K562 (cell line): ENCODE results near the gene CHPF. TPM values are rescaled to one million over a fixed set of nuclear protein-coding genes. Genes with fewer than 3 reads are reported as not detected.

Experiments used
- ATAC-seq: fragments of 200-7000 bp; cut with Tn5 transposase; 3 replicates; pipeline ENCODE4 v1.9.1; 2020; ENCODE audit warnings: moderate library complexity
- BruUV-seq: library from RNA; stranded (reverse); fragments of 400-500 nt; replicated peaks from 2 replicates; lab custom pipeline; 2021; lab: Mats Ljungman, UMichigan
- CTCF ChIA-PET: fragments of 300-600 bp; formaldehyde crosslinking; extraction: SDS; loops from one replicate; lab custom pipeline; 2021; ENCODE audit warnings: low intra/inter-chr PET ratio; lab: Yijun Ruan, JAX
- POLR2A ChIA-PET: fragments of 300-600, 350-650 bp; sonication (Branson Sonifier 250); formaldehyde crosslinking; extraction: SDS; loops from one replicate; lab custom pipeline; 2021; ENCODE audit warnings: antibody characterized with exemption, inconsistent platforms; lab: Yijun Ruan, JAX
- DNase-seq, 4 experiments: peaks; one replicate each; pipeline versions ENCODE4 v3.0.0 to v3.0.0-alpha.2; 2011 to 2018; ENCODE audit warnings: low spot score in 3 of 4, mixed read lengths in 3 of 4; ENCODE audit errors: extremely low read depth in 1 of 4
- FAIRE-seq: peaks from 2 replicates; lab custom pipeline; 2011; peaks lifted over from hg19 to GRCh38; lab: Jason Lieb, UNC
- H2AFZ ChIP-seq: 2 replicates; pipeline ENCODE4 v1.6.0; 2011; ENCODE audit warnings: low read depth, low read length, control low read depth, inconsistent platforms
- H3K27ac ChIP-seq: fragments of 200-600 bp; 3 replicates; pipeline ENCODE4 v1.8.0; 2011; ENCODE audit warnings: low read depth, mild to moderate bottlenecking, control low read depth, inconsistent platforms, low read length, moderate library complexity, mixed read lengths; ENCODE audit errors: extremely low read depth
- H3K27me3 ChIP-seq, 2 experiments: fragments of 300-600 bp in 1 of 2; 2 replicates in 1 of 2; 3 replicates in 1 of 2; pipeline versions ENCODE4 v1.6.0 to v1.8.0; 2011; ENCODE audit warnings: inconsistent platforms in 2 of 2, low read length in 2 of 2, mild to moderate bottlenecking in 1 of 2, mixed read lengths in 1 of 2, moderate library complexity in 1 of 2; ENCODE audit not compliant: control insufficient read depth in 2 of 2, insufficient read depth in 2 of 2
- H3K36me3 ChIP-seq: fragments of 300-600 bp; 3 replicates; pipeline ENCODE4 v1.8.0; 2011; ENCODE audit warnings: mild to moderate bottlenecking, low read length, inconsistent platforms; ENCODE audit not compliant: control insufficient read depth, insufficient read depth
- H3K4me1 ChIP-seq, 2 experiments: fragments of 200-600 bp in 1 of 2; replicated peaks in 1 of 2; 2 replicates in 1 of 2; 3 replicates in 1 of 2; pipeline versions ENCODE4 v1.5.1 to v1.8.0; 2011; ENCODE audit warnings: inconsistent platforms in 2 of 2, low read length in 2 of 2, mild to moderate bottlenecking in 1 of 2, mixed read lengths in 1 of 2, moderate library complexity in 1 of 2; ENCODE audit not compliant: control insufficient read depth in 2 of 2, insufficient read depth in 2 of 2
- H3K4me2 ChIP-seq: 2 replicates; pipeline ENCODE4 v1.6.1; 2011; ENCODE audit warnings: low read length, control low read depth, inconsistent platforms, mixed read lengths; ENCODE audit not compliant: insufficient read depth
- H3K4me3 ChIP-seq: fragments of 200-600 bp; sonication (generic), shearing (Covaris generic); 2 replicates; pipeline ENCODE4 v1.5.1; 2016; ENCODE audit warnings: control low read depth, inconsistent platforms
- H3K79me2 ChIP-seq: fragments of 200-600 bp; 3 replicates; pipeline ENCODE4 v1.8.0; 2011; ENCODE audit warnings: low read length, inconsistent platforms; ENCODE audit not compliant: control insufficient read depth, insufficient read depth
- H3K9ac ChIP-seq, 2 experiments: 2 replicates each; pipeline versions ENCODE4 v1.6.0 to v1.6.1; 2011; ENCODE audit warnings: low read depth in 2 of 2, low read length in 2 of 2, control low read depth in 1 of 2, inconsistent platforms in 1 of 2, mild to moderate bottlenecking in 1 of 2, mixed read lengths in 1 of 2; ENCODE audit not compliant: insufficient read depth in 1 of 2
- H3K9me1 ChIP-seq: one replicate; pipeline ENCODE4 v1.6.0; 2011; ENCODE audit warnings: inconsistent platforms, mild to moderate bottlenecking, low read length, moderate library complexity; ENCODE audit not compliant: control insufficient read depth, insufficient read depth
- H3K9me3 ChIP-seq: replicated peaks from 2 replicates; pipeline ENCODE4 v1.5.1; 2011; ENCODE audit warnings: low read depth, low read length, inconsistent platforms; ENCODE audit not compliant: control insufficient read depth, insufficient read depth
- H4K20me1 ChIP-seq: replicated peaks from 2 replicates; pipeline ENCODE4 v1.6.1; 2011; ENCODE audit warnings: low read length, inconsistent platforms, mixed read lengths; ENCODE audit not compliant: control insufficient read depth, insufficient read depth
- FOXJ2 ChIP-seq: fragments of 200-800 bp; sonication (Bioruptor generic); IDR thresholded peaks from 2 replicates; pipeline ENCODE4 v1.6.1; 2016; ENCODE audit warnings: missing genetic modification characterization, missing compliant biosample characterization
- POLR2G ChIP-seq: fragments of 200-400 bp; formaldehyde crosslinking; IDR thresholded peaks from 2 replicates; pipeline ENCODE4 v1.6.1; 2017; ENCODE audit warnings: low read depth, mild to moderate bottlenecking, antibody characterized with exemption, low read length, moderate library complexity
- WGBS: fragments of 100-300 bp; shearing (Covaris generic); methylation state at CpG from one replicate; pipeline ENCODE4 v1.1.6; 2016; ENCODE audit warnings: low coverage, mixed read lengths; ENCODE audit not compliant: insufficient coverage; ENCODE audit errors: missing lambda C conversion rate; 5-methylcytosine and 5-hydroxymethylcytosine counted together
- in situ Hi-C: fragments of 300-500 bp; cut with MboI; formaldehyde crosslinking; loops from 4 replicates; pipeline ENCODE4 v1.15.0; 2018; ENCODE audit warnings: inconsistent platforms, mixed read lengths
- intact Hi-C: fragments of 100-400 bp; cut with micrococcal nuclease; formaldehyde crosslinking; loops from 2 replicates; pipeline ENCODE4 v1.14.2; 2022
- polyA plus RNA-seq, 8 experiments: library from polyadenylated mRNA; depleted of rRNA in 4 of 8; stranded (reverse) in 5 of 8; unstranded in 3 of 8; fragments of >200 nt; fragmentation: Nextera tagmentation in 2 of 8; fragmentation: Illumina TruSeq in 1 of 8; extraction: Ambion mirVana in 2 of 8; extraction: Trizol in 1 of 8; gene quantifications; 2 replicates each; pipeline versions ENCODE4 v1.2.1 to v1.2.3, GENCODE V29; 2011 to 2014; ENCODE audit warnings: inconsistent platforms in 1 of 8, missing spikeins in 1 of 8
- total RNA-seq, 7 experiments: library from RNA; depleted of rRNA in 6 of 7; stranded (reverse); fragments of >200 nt in 6 of 7; fragmentation: Illumina TruSeq in 2 of 7; extraction: Trizol in 2 of 7; gene quantifications; 2 replicates each; pipeline versions ENCODE4 v1.2.1 to v1.2.3, GENCODE V29; 2011 to 2021; ENCODE audit warnings: low replicate concordance in 1 of 7
- TF ChIP-seq, protein P1 (sequence below): fragments of 200-800 bp; sonication (Bioruptor generic); IDR thresholded peaks from 2 replicates; pipeline ENCODE4 v1.6.1; 2017; ENCODE audit warnings: missing genetic modification characterization, missing compliant biosample characterization

CHPF gene
- total and polyA plus RNA-seq, 9 of the 15 experiments (the other 6 are each of a cell fraction or from before 2014, with no cell fraction given), result 0.15 to 57.2 (median 7.9) TPM

DNA sequence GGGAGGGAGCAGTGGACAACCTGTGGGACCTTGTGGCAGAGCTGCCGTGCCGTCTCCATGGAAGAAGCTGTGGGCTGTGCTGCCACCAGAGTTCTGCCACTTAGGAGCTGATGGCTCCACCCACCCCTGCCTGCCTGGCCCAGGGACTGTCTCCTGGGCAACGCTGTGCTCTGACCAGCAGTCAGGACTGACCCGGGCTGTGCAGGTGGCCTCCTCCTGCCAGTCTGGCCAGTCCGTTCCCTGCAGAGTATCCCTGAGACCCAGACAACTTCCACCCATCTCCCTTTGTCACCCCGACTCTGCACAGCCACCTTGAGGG, 16.6 kb downstream of the CHPF start:
- Histone ChIP-seq H3K27ac (peak overlapping the region; percentile 71), H3K36me3 (peaks cover 35% of the 10 kb centered on the region; the same call in 2 of the 3 replicates), H3K27me3 (no peaks in the 10 kb centered on the region), H2AFZ (no peak overlapping the region), H3K4me2 (peak overlapping the region; percentile 74), H3K4me3 (no peak overlapping the region), H3K79me2 (peaks cover 85% of the 10 kb centered on the region), H3K9me3 (no peaks in the 10 kb centered on the region), H3K4me1 (peaks cover 72 to 85% of the 10 kb centered on the region in 2 experiments), H3K9me1 (no peaks in the 10 kb centered on the region), H3K9ac (peak overlapping the region; percentile 58 to 83), H4K20me1 (no peaks in the 10 kb centered on the region)
- intact Hi-C loops, result no loop called here
- in situ Hi-C loops, result loop anchor here (5.0 to 10.0 kb wide), 2 partner anchors 35 to 52 kb away; no protein-coding TSS in a partner anchor
- TF ChIP-seq, protein P1, sequence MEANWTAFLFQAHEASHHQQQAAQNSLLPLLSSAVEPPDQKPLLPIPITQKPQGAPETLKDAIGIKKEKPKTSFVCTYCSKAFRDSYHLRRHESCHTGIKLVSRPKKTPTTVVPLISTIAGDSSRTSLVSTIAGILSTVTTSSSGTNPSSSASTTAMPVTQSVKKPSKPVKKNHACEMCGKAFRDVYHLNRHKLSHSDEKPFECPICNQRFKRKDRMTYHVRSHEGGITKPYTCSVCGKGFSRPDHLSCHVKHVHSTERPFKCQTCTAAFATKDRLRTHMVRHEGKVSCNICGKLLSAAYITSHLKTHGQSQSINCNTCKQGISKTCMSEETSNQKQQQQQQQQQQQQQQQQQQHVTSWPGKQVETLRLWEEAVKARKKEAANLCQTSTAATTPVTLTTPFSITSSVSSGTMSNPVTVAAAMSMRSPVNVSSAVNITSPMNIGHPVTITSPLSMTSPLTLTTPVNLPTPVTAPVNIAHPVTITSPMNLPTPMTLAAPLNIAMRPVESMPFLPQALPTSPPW (CRISPR knock-in tag), result peak; percentile 19; the same call in 1 of the 2 replicates
- TF ChIP-seq POLR2G, result 0 out of 2 replicates have a peak, but pooled peaks have one; percentile 16
- no peak for TF ChIP-seq FOXJ2 (tag)
- no TSS peak for BruUV-seq
- DNase-seq (no peak), FAIRE-seq (no peak), ATAC-seq (no peak)
- 69% methylated on average over 3 of the region's 6 CpGs for WGBS
- ChIA-PET CTCF (interaction anchor here (0.8 kb wide), 1 partner anchor 51 kb away, joined by 3 read pairs; no protein-coding TSS in a partner anchor), POLR2A (interaction anchor here (0.5 to 0.7 kb wide), 3 partner anchors 12 to 139 kb away, joined by 3 to 4 read pairs (median 3); partner anchors contain the start of gene GMPPA)
